ENCODE measurements around the gene CRYBG2.

CRYBG2 gene

DNA sequence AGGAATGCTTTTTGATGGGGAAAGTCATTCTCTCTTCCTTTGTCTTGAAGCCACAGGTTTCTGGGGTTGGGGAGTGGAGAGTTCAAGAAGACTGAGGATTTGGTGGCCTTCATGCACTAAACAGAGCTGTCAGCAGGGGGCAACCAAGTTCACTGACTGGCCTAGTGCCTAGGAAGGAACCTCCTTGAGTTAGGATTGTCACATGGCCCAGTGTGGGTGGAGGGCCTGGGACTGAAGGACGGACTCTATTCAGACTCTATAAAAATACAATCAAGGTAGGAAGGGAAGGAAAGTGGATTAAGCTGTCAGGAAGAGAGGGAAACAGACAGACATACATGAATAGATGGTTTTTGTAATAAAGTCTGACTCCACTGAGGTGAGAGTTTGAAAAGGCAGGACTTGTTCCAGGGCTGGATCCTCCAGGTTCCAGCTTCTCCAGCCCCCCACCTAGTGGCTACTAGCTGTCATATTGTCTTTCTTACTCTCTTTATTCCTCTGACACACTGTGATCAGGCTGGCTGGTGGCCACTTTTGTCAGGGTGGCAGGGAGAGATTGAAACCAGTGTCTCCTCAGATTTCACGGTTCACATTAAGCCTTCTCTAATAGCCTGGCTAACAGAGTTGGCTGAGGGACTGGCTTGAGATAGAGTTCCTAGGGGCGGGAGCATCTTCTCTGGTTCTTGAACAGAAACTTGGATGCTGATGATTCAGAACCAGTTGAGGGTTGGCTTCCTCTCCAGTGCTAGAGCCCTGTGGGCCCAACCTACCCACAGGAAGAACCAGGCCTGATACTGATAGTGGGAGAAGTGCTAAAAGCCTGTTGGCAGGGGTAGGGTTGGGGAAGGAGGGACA lies 78.1 kb downstream of the CRYBG2 start:
- H3K4me3 ChIP-seq (ENCODE audit: low read depth, low read length) = no peak overlapping the region
- TF ChIP-seq POLR2A (IDR thresholded peaks at IDR 0.05; ENCODE audit: extremely low read depth, insufficient read length) (no peak), MAX (IDR thresholded peaks at IDR 0.05; ENCODE audit: low read depth, low read length) (peak; percentile 86), MYC (IDR thresholded peaks at IDR 0.05; ENCODE audit: low read depth, low read length) (peak; percentile 72)
- TF ChIP-seq, protein P1, sequence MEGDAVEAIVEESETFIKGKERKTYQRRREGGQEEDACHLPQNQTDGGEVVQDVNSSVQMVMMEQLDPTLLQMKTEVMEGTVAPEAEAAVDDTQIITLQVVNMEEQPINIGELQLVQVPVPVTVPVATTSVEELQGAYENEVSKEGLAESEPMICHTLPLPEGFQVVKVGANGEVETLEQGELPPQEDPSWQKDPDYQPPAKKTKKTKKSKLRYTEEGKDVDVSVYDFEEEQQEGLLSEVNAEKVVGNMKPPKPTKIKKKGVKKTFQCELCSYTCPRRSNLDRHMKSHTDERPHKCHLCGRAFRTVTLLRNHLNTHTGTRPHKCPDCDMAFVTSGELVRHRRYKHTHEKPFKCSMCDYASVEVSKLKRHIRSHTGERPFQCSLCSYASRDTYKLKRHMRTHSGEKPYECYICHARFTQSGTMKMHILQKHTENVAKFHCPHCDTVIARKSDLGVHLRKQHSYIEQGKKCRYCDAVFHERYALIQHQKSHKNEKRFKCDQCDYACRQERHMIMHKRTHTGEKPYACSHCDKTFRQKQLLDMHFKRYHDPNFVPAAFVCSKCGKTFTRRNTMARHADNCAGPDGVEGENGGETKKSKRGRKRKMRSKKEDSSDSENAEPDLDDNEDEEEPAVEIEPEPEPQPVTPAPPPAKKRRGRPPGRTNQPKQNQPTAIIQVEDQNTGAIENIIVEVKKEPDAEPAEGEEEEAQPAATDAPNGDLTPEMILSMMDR (IDR thresholded peaks at IDR 0.05; ENCODE audit: low read depth, low read length) = peak; percentile 63
- DNase-seq (ENCODE audit: low read depth) = peak; percentile 95

- TF ChIP-seq POLR2A (IDR thresholded peaks at IDR 0.05; ENCODE audit: extremely low read depth, insufficient read length) = no peak
- TF ChIP-seq MYC (IDR thresholded peaks at IDR 0.05; ENCODE audit: low read depth, low read length) = peak; percentile 43
- TF ChIP-seq MAX (IDR thresholded peaks at IDR 0.05; ENCODE audit: low read depth, low read length) = peak; percentile 26; the same call in 1 of the 2 replicates
- H3K4me3 ChIP-seq (ENCODE audit: low read depth, low read length) = no peak overlapping the region
- peak; percentile 94 for DNase-seq (ENCODE audit: low read depth)
These were observed 79.0 kb downstream of the CRYBG2 start for GRCh38 chr1:26274801-26275425.
